ENCODE measurements around the gene COL19A1. TPM values are rescaled to one million over a fixed set of nuclear protein-coding genes. Genes with fewer than 3 reads are reported as not detected.

COL19A1 gene
- total and polyA plus RNA-seq, 2 of the 13 experiments (the other 11 are each of a cell fraction or from before 2014, with no cell fraction given): not detected

DNA sequence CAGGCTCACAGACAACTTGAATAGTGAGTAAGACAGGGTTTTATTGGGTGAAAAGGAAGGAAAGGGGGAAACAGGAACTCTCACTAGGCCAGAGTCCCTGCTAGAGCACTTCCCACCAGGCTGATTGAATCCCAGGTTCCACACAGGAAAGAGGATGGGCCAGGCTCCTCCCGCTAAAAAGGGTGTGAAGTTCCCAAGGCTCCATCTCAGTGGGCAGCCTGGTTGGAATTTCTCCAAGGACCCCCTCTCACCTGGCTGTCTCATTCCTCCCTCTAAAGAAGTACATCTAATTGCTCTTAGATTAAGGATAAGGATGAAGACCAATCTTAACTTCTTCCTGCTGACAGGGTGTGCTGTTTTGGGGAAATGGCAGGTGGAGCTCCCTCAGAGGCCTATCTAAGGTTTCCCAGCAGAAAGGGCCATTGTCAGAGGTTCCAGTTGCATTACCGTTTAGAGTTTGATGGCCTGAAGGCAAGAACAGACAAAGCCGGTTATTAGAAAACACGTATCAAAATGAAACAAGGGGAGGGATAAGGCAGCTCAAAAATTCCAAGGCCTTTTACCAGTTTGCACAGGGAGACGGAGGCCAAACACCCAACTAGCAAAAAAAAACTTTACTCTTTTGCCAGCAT, 21.5 kb downstream of the COL19A1 start:
- H3K9ac ChIP-seq (ENCODE audit: insufficient read depth, low read depth, low read length): no peak overlapping the region
- no peak overlapping the region for H2AFZ ChIP-seq (ENCODE audit: low read length)
- POLR2A ChIA-PET: no interaction called here
- H3K27ac ChIP-seq (ENCODE audit: extremely low read length, insufficient read depth, low read length): no peak overlapping the region
- in situ Hi-C loops (cut with HindIII; ENCODE audit: extremely low pct_ligation_motif_present, low pct_unique_long_range_greater_than_20kb) (no loop called here), intact Hi-C loops (cut with micrococcal nuclease; ENCODE audit: unreplicated experiment) (no loop called here)
- WGBS (ENCODE audit: low lambda C conversion rate): 3% methylated on average over 5 of the region's 5 CpGs
- FAIRE-seq (no peak), ATAC-seq (no peak), DNase-seq (ENCODE audit: low spot score) (no peak)
- no peak overlapping the region for H3K4me3 ChIP-seq (replicated peaks in 1 of 3; ENCODE audit: insufficient read depth in 1 of 3, low read depth in 2 of 3, low read length in 3 of 3)
- H3K4me2 ChIP-seq (ENCODE audit: low read depth, low read length): no peak overlapping the region
- TF ChIP-seq ZEB1 (IDR thresholded peaks at IDR 0.05; ENCODE audit: insufficient replicate concordance, low read depth) (no peak), ZNF749 (CRISPR knock-in tag; IDR thresholded peaks at IDR 0.05; ENCODE audit: borderline replicate concordance) (no peak), TOE1 (CRISPR knock-in tag; IDR thresholded peaks at IDR 0.05) (no peak), KDM4B (CRISPR knock-in tag; IDR thresholded peaks at IDR 0.05) (no peak), TARDBP (CRISPR knock-in tag; IDR thresholded peaks at IDR 0.05) (no peak), ZNF30 (CRISPR knock-in tag; IDR thresholded peaks at IDR 0.05) (no peak), SIX4 (CRISPR knock-in tag; IDR thresholded peaks at IDR 0.05) (no peak), ARHGAP35 (CRISPR knock-in tag; IDR thresholded peaks at IDR 0.05; ENCODE audit: borderline replicate concordance) (no peak), ZNF773 (CRISPR knock-in tag; IDR thresholded peaks at IDR 0.05; ENCODE audit: borderline replicate concordance) (no peak), RBM22 (optimal IDR thresholded peaks at IDR 0.05; ENCODE audit: low read length) (no peak), PCBP2 (optimal IDR thresholded peaks at IDR 0.05; ENCODE audit: low read depth, low read length, poor library complexity, severe bottlenecking) (no peak), PHF20 (CRISPR knock-in tag; IDR thresholded peaks at IDR 0.05) (no peak), ZNF746 (CRISPR knock-in tag; IDR thresholded peaks at IDR 0.05) (no peak), ZNF737 (CRISPR knock-in tag; IDR thresholded peaks at IDR 0.05; ENCODE audit: borderline replicate concordance) (no peak)
- TF ChIP-seq, protein P1, sequence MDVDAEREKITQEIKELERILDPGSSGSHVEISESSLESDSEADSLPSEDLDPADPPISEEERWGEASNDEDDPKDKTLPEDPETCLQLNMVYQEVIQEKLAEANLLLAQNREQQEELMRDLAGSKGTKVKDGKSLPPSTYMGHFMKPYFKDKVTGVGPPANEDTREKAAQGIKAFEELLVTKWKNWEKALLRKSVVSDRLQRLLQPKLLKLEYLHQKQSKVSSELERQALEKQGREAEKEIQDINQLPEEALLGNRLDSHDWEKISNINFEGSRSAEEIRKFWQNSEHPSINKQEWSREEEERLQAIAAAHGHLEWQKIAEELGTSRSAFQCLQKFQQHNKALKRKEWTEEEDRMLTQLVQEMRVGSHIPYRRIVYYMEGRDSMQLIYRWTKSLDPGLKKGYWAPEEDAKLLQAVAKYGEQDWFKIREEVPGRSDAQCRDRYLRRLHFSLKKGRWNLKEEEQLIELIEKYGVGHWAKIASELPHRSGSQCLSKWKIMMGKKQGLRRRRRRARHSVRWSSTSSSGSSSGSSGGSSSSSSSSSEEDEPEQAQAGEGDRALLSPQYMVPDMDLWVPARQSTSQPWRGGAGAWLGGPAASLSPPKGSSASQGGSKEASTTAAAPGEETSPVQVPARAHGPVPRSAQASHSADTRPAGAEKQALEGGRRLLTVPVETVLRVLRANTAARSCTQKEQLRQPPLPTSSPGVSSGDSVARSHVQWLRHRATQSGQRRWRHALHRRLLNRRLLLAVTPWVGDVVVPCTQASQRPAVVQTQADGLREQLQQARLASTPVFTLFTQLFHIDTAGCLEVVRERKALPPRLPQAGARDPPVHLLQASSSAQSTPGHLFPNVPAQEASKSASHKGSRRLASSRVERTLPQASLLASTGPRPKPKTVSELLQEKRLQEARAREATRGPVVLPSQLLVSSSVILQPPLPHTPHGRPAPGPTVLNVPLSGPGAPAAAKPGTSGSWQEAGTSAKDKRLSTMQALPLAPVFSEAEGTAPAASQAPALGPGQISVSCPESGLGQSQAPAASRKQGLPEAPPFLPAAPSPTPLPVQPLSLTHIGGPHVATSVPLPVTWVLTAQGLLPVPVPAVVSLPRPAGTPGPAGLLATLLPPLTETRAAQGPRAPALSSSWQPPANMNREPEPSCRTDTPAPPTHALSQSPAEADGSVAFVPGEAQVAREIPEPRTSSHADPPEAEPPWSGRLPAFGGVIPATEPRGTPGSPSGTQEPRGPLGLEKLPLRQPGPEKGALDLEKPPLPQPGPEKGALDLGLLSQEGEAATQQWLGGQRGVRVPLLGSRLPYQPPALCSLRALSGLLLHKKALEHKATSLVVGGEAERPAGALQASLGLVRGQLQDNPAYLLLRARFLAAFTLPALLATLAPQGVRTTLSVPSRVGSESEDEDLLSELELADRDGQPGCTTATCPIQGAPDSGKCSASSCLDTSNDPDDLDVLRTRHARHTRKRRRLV (CRISPR knock-in tag; IDR thresholded peaks at IDR 0.05): no peak
- TF ChIP-seq, protein P2, sequence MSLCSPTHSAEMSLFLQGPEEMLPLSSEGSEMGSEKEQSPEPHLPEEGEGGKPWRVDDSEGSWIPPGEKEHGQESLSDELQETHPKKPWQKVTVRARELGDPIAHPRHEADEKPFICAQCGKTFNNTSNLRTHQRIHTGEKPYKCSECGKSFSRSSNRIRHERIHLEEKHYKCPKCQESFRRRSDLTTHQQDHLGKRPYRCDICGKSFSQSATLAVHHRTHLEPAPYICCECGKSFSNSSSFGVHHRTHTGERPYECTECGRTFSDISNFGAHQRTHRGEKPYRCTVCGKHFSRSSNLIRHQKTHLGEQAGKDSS (CRISPR knock-in tag; IDR thresholded peaks at IDR 0.05; ENCODE audit: borderline replicate concordance, low read depth): no peak
- no TSS peak for BruUV-seq (replicated peaks)
- no peaks in the 10 kb centered on the region for H4K20me1 ChIP-seq (ENCODE audit: insufficient read depth, low read length)
- H3K4me1 ChIP-seq (ENCODE audit: insufficient read depth, low read length): no peaks in the 10 kb centered on the region
- no peaks in the 10 kb centered on the region for H3K9me3 ChIP-seq (ENCODE audit: low read length)
- H3K27me3 ChIP-seq (ENCODE audit: control insufficient read depth in 1 of 2, insufficient read depth in 2 of 2, low read length in 2 of 2): no peaks in the 10 kb centered on the region
- H3K36me3 ChIP-seq (replicated peaks in 1 of 2; ENCODE audit: control insufficient read depth in 1 of 2, insufficient read depth in 2 of 2, low read length in 2 of 2): no peaks in the 10 kb centered on the region
- H3K79me2 ChIP-seq (ENCODE audit: insufficient read depth, low read length): no peaks in the 10 kb centered on the region
- CTCF ChIA-PET (ENCODE audit: low intra/inter-chr PET ratio, low total read pairs): no interaction called here
